Activated T-helper 1 cell treated with Interleukin-2 at 50 U/mL for 16 hours (primary cell): Measurements from ENCODE around the gene TPP1.

Source experiments
- DNase-seq: peaks from one replicate; pipeline ENCODE4 v3.0.0-alpha.2; 2020; ENCODE audit warnings: low read depth

The TPP1 gene

DNA sequence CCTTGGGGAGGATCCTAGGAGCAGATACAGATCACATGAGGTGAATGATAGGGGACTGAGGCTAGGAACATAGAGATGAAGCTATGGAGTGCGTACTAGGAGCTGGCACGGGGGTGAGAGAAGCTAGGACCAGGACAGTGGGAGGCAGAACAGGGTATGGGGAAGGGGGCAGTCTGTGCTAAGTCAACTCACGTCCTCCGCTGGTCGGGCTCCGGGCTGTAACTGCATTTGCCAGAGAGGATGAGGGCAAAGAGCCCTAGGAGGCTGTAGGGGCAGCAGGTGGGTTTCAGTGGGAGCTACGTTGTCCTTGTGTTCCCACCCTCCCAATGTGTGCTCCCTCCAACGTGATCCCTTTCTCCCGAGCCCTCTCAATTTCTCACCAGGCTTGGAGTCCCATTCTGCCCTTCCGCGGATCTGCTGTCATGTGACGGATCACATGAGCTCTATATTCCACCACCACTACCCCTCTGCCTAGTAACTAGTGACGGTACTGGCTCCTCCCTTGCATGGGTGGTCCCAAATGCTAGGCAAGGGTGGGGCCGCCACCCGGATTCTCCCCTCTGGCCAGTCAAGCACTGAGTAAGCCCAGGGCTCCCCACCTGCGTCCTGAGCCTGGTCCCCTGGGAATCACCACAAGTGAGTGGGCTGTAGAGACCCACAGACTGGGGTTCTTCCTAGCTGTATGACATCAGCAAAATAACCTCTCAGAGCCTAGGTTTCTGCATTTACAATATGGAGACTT lies at the start of gene TPP1:
TPP1 (minus strand) TSS at position 419 of the 742 bp plus-strand sequence; CDS start at position 397, 22 bp downstream.
- peak; percentile 75 for DNase-seq

DNA sequence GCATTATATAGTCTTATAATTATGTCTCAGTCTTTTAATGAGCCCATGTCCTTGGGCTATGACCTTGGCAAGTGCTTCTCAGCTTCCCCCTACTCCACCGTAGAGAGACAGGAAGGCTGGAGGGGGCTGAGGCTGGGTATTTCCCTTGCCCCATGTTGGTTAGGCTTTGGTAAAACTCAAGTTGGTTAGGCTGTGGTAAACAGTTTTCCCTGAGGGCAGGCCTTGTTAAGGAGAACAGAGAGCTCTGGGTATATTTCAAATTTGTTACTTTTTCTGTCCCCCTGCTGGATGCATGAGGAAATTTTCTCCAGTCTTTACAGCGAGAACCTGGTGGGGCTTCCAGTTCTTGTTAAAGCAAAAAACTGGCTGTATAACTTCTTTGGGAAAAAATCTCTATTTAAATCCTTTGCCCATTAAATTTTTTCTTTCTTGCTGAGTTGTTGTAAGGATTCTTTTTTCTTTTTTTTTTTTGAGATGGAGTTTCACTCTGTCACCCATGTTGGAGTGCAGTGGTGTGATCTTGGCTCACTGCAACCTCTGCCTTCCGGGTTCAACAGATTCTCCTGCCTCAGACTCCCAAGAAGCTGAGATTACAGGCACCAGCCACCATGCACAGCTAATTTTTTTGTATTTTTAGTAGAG lies 48.6 kb upstream of the TPP1 start:
- no peak for DNase-seq

DNA sequence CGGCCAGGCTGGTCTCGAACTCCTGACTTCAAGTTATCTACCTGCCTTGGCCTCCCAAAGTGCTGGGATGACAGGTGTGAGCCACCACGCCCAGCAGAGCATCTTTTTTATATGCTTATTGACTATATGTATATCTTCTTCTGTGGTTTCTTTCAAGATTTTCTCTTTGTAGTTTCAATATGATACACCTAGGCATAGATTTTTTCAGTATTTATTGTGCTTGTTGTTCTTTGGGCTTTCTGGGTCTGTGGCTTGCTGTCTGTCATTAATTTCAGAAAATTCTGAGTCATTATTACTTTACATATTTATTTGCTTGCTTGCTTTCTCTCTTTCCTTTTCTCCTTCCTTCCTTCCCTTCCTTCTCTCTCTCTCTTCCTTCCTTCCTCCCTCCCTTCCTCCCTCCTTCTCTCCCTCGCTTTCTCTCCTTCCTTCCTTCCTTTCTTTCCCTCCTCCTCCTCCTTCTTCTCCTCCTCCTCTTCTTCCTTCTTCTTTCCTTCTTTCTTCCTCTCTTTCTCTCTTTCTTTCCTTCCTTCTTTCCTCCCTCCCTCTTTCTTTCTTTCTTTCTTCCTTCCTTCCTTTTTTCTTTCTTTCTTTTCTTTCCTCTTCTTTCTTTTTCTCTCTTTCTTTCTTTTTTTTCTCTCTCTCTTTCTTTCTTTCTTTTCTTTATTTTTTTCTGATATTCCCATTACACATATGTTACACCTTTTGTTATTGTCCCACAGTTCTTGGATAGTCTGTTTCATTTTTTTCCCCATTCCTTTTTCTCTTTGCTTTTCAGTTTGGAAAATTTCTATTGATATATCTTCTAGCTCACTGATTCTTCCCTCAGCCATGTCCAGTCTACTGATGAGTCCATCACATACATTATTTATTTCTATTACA lies 47.3 kb upstream of the TPP1 start:
- DNase-seq: no peak

DNA sequence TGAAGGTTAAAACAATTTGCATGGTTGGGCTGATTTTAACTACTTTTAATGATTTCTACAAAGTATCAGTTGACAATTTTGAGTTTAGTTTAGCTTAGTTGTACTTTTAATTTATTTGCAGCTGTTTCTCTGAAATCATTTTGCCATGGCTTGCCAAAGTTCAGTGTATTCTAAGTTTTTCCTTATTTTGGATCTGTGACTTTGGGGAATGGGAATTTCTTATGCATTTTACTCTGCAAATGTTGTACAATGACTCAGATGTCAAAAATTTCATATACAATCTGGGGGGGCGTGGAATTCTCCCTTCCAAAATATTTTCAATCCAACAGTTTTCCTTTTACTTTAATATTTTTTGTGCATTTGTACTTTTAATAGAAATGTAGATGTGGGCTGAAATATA lies 45.3 kb upstream of the TPP1 start:
- DNase-seq: no peak

DNA sequence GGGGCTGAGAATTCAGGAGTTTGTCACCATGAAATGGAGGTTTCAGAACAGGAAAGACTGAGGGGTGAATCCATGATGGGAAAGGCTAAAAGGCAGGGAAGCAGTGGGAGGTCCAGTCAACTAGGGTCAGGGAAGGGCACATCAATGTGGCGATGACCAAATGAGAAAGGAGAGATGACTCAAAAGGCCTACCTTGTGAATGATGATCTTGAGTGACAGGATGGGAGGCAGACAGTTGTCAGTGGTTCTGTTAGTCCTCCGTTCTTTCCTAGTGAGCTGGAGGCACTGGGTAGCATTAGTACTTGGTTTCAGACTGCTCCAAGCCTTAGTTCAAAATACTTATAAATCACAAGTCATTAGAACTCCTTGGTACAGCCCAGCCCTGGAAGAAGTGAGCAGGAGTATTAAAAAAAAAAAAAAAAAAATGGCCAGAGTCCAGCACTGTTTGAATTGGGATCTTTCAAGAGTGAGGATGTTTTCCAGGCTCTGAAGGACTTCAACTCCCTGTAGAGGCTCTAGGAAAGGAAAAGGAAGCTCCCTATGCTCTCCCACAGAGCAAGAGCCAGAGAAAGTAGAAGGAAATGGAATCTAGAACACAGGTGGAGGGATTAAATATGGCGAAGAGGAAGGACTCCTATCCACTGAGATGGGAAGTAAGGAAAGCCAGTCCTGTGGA lies 44.7 kb upstream of the TPP1 start:
- DNase-seq: no peak

DNA sequence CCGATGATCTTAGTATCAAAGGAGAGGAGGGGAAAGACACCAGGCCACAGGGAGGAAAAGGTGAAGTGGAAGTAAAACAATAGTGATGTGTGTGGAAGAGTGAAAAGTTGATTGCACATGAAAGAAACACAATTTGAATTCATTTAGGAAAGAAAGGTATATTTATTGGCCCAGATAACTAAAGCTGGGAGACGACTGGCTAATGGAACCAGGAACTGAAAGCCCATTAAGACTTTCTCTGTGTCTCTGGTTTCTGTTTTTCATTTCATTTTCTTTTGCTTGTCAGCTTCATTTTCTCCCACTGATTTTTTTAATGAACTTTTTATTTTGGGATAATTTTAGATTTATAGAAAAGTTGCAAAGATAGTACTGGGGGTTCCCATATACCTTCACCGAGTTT lies 41.5 kb upstream of the TPP1 start:
- DNase-seq: no peak

DNA sequence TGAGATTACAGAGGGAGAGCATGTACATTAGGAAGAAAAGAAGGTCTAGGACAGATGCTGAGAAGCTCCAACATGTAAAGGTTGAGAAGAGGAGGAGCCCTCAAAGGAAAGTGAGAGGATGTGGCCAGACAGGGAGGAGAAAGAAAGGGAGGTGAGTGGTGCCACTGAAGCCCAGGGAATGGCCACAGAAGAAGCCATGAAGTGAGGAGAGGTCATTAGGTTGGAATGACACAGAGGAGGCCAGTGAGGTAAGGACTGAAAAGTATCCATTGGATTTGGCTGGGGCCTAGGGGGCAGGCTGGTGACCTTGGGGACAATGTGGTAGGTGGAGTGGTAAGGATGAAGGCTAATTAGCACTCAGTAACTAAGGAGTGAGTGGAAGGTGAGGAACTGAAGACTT lies 39.4 kb upstream of the TPP1 start:
- DNase-seq: no peak

DNA sequence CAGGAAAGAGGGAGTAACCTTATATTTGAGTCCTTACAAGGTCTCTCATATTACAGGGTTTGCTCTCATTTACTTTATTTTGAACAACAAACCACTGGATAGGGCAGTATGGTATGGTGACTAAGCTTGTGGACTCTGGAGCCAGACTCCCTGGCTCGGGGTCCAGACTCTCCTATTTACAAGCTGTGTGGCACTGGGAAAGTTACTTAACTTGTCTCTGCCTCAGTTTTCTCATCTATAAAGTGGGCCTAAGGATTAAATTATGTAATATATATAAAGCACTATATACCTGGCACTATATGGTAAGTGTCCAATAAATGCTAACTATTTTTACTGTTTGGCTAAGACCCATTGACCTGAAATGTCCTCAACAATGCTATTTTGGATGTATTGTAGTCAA lies 38.1 kb upstream of the TPP1 start:
- no peak for DNase-seq

DNA sequence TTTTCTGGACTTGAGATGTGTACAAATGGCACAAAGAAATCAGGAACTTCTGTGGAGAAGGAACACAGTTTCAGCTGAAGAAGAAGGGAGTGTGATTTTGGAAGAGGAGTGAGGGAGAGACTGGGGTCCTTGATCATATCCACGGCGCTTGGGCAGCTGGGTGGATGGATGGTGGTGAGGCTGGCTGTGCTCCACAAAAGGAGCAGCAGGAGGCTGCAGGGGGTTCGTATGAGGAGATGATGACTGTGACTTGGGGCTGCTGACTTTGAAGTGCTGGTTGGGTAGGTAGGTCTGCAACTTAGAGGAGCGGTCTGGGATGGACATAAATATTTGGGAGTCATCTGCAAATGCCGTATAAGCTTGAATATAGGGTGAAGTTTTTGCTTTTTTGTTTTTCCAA lies 37.7 kb upstream of the TPP1 start:
- DNase-seq: no peak

DNA sequence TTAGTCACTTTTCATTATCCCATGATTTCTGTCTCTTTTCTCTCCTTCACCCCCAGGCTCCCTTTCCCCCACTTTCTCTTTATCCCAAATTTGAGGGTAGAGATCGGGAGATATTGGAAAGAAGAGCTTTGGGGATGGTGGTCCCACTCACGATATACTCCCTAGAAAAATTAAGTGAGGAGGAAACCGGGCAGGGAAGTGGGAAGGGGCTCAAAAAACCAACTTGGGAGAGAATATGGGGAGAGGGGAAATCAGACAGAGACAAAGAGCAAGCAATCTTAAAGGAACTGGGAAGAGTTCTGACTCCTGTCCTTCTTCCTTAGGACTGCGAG lies 37.3 kb upstream of the TPP1 start:
- DNase-seq: no peak

DNA sequence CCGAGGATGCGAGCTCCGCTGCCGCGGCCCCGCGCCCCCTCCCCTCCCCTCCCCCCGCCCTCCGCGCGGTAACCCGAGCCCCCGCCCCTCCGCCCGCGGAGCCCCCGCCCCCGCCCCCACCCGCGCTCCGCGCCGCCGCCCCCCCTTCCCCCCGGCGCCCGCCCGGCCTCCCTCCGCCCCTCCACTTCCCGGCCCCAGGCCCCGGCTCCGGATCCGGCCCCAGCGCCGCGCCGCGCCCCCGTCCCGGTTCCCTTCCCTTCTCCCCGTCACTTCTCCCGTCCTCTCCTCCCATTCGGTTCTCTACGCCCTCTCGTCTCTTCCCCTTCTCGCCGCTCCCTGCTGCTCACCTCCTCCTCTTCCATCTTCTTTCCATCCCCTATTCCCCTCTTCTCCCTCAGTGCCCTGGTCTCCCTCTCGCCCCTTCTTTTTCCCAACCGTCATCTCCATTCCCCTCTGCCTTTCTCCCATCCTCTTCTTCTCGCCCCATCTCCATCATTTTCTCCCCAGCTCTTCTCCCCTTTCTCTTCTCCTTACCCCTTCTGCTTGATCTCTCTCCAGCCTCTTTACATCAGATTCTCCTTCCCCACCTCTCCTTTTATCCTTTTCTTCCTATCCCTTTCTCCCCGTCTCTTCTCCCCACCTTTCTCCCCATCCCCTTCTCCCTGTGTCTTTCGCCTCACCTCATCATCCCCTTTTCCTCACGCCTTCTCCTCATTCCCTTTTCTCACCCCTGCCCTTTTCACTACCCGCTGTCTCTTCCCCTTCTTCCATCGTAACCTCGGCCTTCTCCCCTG lies 36.8 kb upstream of the TPP1 start, which contains the start of gene DCHS1:
DCHS1 (minus strand) TSS at position 20 of the 794 bp plus-strand sequence. CDS start 14,196 bp downstream, outside the sequence.
- no peak for DNase-seq

DNA sequence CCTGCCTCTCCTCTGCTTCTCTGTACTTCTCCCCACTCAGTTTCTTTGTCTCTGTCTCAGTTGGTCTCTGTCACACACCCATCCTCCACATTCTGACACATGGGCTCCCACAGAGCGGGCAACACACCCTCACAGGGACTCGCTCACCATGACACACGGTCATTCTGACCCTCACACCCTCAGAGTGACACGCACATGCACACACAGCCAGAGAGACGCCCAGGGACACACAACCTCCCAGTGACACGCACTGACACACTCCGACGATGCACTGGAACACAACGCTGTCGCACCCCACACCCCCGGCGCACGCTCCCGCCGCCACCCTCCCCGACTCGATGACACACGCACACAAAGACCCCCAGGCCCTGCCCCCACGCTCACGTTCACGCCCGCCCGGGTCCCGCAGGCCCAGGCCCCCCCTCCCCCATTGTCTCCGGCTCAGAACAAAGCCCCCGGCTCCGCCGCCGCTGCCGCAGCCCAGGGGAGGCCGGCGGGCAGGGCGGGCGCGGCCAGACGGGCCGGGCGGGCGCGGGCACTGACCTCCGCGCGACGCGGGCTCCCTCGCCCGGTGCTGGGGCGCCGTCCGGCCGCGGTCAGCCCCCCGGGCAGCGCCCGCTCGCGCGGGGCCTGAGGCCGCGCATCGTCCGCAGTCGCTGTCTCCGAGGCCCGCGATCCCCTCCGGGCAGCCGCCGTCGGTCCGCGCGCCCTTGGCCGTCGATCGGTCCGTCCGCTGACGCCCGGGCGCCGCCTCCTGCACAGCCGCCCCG lies 36.0 kb upstream of the TPP1 start:
- no peak for DNase-seq

DNA sequence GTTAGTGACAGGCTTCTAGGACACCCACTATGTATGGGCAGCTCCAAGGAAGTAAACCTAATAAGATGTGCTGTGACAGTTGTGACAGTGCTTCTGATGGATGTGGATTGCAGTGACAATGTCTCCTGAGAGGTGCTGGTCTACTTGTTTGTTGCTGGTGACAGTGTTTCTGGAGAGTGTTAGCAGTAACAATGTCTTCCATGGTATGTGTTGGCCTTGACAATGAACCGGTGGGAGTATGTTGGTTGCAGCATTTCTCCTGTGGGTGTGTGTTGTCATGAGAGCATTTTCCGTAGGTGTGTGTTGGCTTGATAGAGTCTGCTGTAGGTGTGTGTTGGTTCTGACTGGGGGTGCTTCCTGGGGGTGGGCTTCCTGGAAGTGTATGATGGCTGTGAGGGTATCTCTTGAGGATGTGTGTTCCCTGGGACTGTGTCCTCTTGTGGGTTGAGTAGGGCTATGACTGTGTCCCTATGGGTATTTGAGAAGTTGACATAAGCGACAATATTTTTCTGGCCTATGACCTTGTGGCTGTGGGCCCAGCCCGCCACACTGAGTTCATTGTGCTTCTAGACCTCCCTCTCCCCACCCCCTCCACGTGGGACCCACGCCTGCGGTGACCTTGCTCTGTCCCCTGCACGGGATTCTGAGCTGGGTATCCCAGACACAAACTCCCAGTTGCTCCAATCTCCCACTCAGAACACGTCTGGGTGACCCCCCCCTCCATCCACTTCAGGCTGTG lies 35.2 kb upstream of the TPP1 start:
- DNase-seq: no peak

DNA sequence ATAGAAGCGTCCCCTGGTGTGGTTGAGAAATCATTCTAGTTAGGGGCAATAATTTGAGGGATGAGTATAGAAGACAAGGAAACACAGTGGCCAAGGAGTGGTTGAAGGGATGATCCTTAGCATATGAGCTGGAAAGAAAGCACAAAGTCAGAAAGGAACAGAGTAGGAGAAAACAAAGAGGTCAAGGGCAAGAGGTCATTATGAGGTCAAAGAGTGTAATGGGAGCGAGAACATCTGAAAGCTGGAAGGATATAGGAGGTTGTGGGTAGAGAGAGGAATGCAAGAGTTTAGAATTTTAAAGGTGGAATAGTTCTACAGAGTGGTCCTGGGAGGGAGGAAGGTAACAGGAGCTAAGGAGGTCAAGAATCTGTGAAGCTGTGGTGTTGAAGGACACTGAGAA lies 34.4 kb upstream of the TPP1 start:
- DNase-seq: no peak

DNA sequence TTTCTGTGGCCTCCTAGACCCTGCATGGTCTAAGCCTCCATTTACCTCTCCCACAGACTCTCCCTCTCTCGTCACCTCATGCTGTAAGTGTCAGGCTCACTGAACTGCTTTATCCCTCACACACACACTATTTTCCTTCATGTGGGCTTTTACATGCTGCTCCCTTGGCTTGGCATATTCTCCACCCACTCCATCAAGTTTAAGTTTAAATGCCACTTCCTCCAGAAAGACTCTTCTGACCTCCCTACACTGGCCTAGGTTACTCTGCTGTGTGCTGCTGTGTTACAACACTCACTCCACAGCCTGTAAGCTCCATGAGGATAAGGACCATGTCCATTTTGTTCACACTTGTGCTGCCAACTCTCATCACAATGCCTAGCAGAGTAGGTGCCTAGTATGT lies 33.9 kb upstream of the TPP1 start:
- no peak for DNase-seq

DNA sequence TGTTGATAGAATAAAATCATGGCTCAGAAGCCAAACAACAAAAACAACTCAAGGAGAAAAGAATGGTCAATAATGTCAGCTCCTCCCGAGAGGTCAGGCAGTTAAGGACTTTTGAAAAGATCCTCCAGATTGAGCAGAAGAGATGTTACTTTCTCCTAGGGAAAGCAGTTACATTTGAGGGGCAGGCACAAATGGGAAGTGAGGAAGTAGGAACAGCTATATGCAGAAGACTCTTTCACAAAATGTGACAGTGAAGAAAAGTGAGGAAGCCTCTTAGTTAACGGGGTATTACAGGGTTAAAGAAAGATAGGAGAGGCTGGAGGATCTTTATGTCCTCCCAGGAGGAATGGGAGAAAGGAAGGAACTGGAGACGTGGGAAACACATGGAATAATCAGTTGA lies 33.0 kb upstream of the TPP1 start:
- DNase-seq: no peak

DNA sequence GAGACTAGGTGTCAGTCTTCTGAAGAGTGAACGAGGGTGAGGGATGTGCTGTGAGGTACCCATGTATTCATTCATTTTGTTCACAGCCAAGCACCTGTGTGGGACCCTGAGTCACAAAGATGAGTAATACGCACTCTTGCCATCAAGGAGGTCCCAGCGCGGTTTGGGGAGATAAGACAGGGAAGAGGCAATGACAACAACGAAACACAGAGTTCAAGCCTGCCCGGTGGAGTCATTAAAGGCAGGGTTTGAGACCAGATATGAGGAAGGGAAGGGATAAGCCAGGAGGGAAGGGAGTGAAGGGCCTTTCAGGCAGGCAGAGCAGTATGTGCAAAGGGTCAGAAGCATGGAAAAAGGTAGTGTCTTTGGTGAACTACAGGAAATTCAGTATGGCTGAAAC lies 31.8 kb upstream of the TPP1 start:
- DNase-seq: no peak

DNA sequence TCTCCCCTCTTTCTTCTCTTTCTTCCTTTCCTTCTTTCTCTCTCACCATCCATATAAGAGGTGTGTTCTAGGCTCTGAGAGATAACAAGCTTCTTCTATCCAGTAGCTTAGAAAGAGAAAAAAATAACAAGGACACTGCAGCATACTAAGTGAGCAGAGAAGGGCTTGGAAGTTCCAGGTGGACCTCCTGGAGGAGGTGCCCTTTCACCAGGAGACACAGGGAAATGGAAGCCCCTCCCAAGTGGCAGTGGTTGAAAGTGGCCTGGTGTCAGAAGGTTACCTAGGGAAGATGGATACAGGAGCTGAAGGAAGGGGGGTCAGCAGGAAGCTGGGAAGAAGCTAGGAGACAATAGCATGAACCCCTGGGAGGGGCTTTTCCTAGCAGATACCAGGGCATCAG lies 30.9 kb upstream of the TPP1 start:
- no peak for DNase-seq

DNA sequence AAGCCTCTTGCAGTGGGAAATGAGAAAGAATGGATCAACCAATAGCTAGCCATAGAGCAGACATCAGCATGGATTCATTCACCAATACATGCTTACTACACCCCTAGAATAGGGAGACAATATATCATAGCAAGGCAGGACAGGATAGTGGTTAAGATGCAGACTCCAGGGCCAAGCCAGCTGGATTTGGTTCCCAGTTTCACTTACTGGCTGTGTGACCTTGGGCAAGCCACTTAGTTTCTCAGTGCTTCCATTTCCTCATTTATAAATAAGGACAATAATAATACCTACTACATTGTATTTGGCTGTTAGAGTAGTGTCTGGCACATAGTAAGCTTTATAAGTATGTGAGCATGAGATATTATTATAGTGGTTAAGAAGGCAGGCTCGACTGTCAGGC lies 29.3 kb upstream of the TPP1 start:
- DNase-seq: no peak

DNA sequence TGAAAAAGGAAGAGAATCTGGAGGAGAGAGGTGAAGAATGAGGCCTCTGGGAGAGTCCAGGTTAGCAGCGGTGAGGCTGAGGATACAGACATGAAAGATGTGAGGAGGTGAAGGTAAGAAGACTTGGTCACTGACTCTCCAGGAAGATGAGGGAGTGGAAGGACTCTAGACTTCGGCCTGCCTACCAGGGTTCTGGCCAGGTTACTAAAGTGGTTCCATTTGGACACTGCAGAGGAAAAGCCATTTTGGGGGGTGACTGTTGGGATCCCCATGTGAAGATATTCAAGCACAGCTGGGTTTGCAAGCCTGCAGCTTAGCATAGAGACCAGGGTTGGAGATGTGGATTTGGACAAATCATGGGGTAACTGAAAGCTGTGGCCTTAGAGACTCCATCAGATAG lies 28.6 kb upstream of the TPP1 start:
- DNase-seq: no peak
